Fibroblast of lung (primary cell): ENCODE measurements around the gene KRT71. TPM values are rescaled to one million over a fixed set of nuclear protein-coding genes. Genes with fewer than 3 reads are reported as not detected.

Experiments
- DNase-seq, 2 donors: peaks; one replicate each; pipeline versions ENCODE4 v3.0.0 to v3.0.0-alpha.2; 2010; ENCODE audit warnings: low read depth in 2 of 2
- H2AFZ ChIP-seq: 2 replicates; pipeline ENCODE4 v1.5.1; 2012; ENCODE audit warnings: low read length, control low read depth, inconsistent platforms
- H3K27ac ChIP-seq: 2 replicates; pipeline ENCODE4 v1.5.1; 2011; ENCODE audit warnings: low read length, control low read depth; ENCODE audit not compliant: insufficient read depth
- H3K27me3 ChIP-seq: 2 replicates; pipeline ENCODE4 v1.5.1; 2011; ENCODE audit warnings: mild to moderate bottlenecking, low read length; ENCODE audit not compliant: control insufficient read depth, insufficient read depth
- H3K36me3 ChIP-seq: 2 replicates; pipeline ENCODE4 v1.5.1; 2011; ENCODE audit warnings: low read length; ENCODE audit not compliant: control insufficient read depth, insufficient read depth
- H3K4me1 ChIP-seq: 2 replicates; pipeline ENCODE4 v1.5.1; 2011; ENCODE audit warnings: low read length; ENCODE audit not compliant: control insufficient read depth, insufficient read depth; ENCODE audit errors: extremely low read depth
- H3K4me2 ChIP-seq: 2 replicates; pipeline ENCODE4 v1.5.1; 2011; ENCODE audit warnings: low read length, control low read depth; ENCODE audit not compliant: insufficient read depth; ENCODE audit errors: extremely low read depth
- H3K4me3 ChIP-seq, 4 experiments: fragments of 200-600 bp in 1 of 4; sonication (generic) in 1 of 4; replicated peaks in 1 of 4; 2 replicates each; pipeline ENCODE4 v1.5.1; 2011 to 2016; ENCODE audit warnings: low read length in 4 of 4, low read depth in 3 of 4, mild to moderate bottlenecking in 3 of 4, control low read depth in 2 of 4, inconsistent platforms in 1 of 4, mixed read lengths in 1 of 4; ENCODE audit not compliant: insufficient read depth in 1 of 4; ENCODE audit errors: control extremely low read depth in 1 of 4
- H3K79me2 ChIP-seq: 2 replicates; pipeline ENCODE4 v1.5.1; 2012; ENCODE audit warnings: mild to moderate bottlenecking, low read length, inconsistent platforms; ENCODE audit not compliant: control insufficient read depth, insufficient read depth
- H3K9ac ChIP-seq: 2 replicates; pipeline ENCODE4 v1.5.1; 2011; ENCODE audit warnings: mild to moderate bottlenecking, low read length, control low read depth; ENCODE audit not compliant: insufficient read depth
- H3K9me3 ChIP-seq: 2 replicates; pipeline ENCODE4 v1.5.1; 2012; ENCODE audit warnings: low read depth, low read length; ENCODE audit not compliant: control insufficient read depth, insufficient read depth
- H4K20me1 ChIP-seq: 2 replicates; pipeline ENCODE4 v1.5.1; 2011; ENCODE audit warnings: low read length; ENCODE audit not compliant: control insufficient read depth, insufficient read depth; ENCODE audit errors: extremely low read depth
- EZH2 ChIP-seq: IDR thresholded peaks from 2 replicates; pipeline ENCODE4 v1.5.1; 2012; ENCODE audit warnings: low read length, control low read depth, mild to moderate bottlenecking; ENCODE audit errors: missing control alignments
- polyA plus RNA-seq, 2 donors: library from polyadenylated mRNA; depleted of rRNA in 1 of 2; stranded (reverse) in 1 of 2; unstranded in 1 of 2; fragments of >200 nt; gene quantifications; 2 replicates each; pipeline ENCODE4 v1.2.1, GENCODE V29; 2011 to 2012; ENCODE audit warnings: missing spikeins in 1 of 2
- total RNA-seq: library from RNA; depleted of rRNA; stranded (reverse); fragments of >200 nt; gene quantifications from 2 replicates; pipeline ENCODE4 v1.2.1, GENCODE V29; 2014
- TF ChIP-seq, protein P1 (sequence below), 2 donors: IDR thresholded peaks in 1 of 2; conservative IDR thresholded peaks in 1 of 2; 1 replicate in 1 of 2; 2 replicates in 1 of 2; pipeline ENCODE4 v1.5.1; 2011 to 2012; ENCODE audit warnings: low read length in 2 of 2, control low read depth in 1 of 2, inconsistent platforms in 1 of 2, low read depth in 1 of 2, mild to moderate bottlenecking in 1 of 2

The KRT71 gene
- total and polyA plus RNA-seq, 2 donors (not counting 1 experiment from before 2014, with no cell fraction given): not detected

DNA sequence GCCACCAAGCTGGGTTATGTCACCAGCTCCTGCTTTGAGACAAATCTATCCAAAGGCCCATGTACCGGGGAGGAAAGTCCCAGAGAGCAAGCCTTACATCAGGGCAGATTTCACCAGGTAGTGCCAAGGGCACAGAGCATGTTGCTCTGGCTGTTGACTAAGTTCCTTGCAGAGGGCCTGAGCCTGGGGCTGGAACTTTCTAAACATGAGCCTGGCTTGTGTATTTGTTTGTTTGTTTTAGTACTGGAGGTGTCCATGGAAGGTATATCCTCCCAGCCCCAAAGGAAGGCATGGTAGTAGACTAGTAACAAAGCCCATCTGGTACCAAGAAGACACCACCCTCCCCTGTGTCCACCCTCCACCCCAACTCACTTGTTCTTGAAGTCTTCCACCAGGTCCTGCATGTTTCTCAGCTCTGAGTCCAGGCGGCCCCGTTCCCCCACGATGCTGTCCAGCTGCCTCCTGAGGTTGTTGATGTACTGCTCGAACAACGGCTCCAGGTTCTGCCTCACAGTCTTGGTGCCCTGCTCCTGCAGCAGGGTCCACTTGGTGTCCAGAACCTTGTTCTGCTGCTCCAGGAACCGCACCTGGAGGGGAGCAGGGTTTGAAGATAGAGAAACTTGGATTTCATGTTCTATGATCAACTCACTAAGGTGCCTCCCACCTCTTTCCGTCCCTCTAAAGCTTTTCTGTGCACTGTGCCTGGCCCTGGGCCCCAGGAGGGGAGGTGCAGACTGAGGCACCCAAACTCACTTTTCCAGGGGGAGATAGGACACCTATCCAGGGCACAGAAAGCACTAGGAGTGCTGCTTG, 34.2 kb downstream of the KRT71 start:
- Histone ChIP-seq H3K9me3 (no peaks in the 10 kb centered on the region), H3K4me3 (no peak overlapping the region), H3K4me1 (no peaks in the 10 kb centered on the region), H3K36me3 (no peaks in the 10 kb centered on the region), H3K79me2 (no peaks in the 10 kb centered on the region), H3K9ac (no peak overlapping the region), H2AFZ (no peak overlapping the region), H4K20me1 (no peaks in the 10 kb centered on the region), H3K27ac (no peak overlapping the region), H3K4me2 (no peak overlapping the region), H3K27me3 (no peaks in the 10 kb centered on the region)
- TF ChIP-seq EZH2: no peak
- TF ChIP-seq, protein P1, sequence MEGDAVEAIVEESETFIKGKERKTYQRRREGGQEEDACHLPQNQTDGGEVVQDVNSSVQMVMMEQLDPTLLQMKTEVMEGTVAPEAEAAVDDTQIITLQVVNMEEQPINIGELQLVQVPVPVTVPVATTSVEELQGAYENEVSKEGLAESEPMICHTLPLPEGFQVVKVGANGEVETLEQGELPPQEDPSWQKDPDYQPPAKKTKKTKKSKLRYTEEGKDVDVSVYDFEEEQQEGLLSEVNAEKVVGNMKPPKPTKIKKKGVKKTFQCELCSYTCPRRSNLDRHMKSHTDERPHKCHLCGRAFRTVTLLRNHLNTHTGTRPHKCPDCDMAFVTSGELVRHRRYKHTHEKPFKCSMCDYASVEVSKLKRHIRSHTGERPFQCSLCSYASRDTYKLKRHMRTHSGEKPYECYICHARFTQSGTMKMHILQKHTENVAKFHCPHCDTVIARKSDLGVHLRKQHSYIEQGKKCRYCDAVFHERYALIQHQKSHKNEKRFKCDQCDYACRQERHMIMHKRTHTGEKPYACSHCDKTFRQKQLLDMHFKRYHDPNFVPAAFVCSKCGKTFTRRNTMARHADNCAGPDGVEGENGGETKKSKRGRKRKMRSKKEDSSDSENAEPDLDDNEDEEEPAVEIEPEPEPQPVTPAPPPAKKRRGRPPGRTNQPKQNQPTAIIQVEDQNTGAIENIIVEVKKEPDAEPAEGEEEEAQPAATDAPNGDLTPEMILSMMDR (conservative IDR thresholded peaks at IDR 0.05 in 1 of 2, IDR thresholded peaks at IDR 0.05 in 1 of 2; ENCODE audit: low read depth in 1 of 2, low read length in 2 of 2): no peak
- no peak for DNase-seq

DNA sequence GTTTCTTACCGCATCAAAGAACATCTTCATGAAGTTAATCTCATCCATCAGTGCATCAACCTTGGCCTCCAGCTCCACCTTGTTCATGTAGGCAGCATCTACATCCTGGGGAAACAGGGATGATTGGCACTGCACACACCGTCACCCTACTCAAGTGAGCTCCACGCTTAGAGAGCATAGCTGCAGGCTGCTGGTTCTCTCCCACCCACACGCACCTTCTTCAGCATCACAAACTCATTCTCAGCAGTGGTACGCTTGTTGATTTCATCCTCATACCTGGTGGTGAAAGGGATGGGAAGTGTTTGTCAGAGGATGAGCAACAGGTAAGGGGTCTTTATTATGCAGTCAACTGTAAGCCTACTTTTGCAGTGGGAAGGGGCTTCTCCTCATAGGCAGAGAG, 35.1 kb downstream of the KRT71 start:
- DNase-seq: no peak
- Histone ChIP-seq H3K9ac (no peak overlapping the region), H3K27me3 (no peaks in the 10 kb centered on the region), H2AFZ (no peak overlapping the region), H3K4me1 (no peaks in the 10 kb centered on the region), H3K36me3 (no peaks in the 10 kb centered on the region), H3K27ac (no peak overlapping the region), H3K9me3 (no peaks in the 10 kb centered on the region), H4K20me1 (no peaks in the 10 kb centered on the region), H3K4me2 (no peak overlapping the region), H3K79me2 (no peaks in the 10 kb centered on the region), H3K4me3 (no peak overlapping the region)
- TF ChIP-seq, protein P1 (conservative IDR thresholded peaks at IDR 0.05 in 1 of 2, IDR thresholded peaks at IDR 0.05 in 1 of 2; ENCODE audit: low read depth in 1 of 2, low read length in 2 of 2): no peak
- no peak for TF ChIP-seq EZH2

GRCh38 chr12:52517005-52517835, 35.7 kb downstream of the KRT71 start:
- Histone ChIP-seq H2AFZ (no peak overlapping the region), H3K36me3 (no peaks in the 10 kb centered on the region), H3K79me2 (no peaks in the 10 kb centered on the region), H3K4me2 (no peak overlapping the region), H3K27me3 (no peaks in the 10 kb centered on the region), H3K27ac (no peak overlapping the region), H4K20me1 (no peaks in the 10 kb centered on the region), H3K4me1 (no peaks in the 10 kb centered on the region), H3K9ac (no peak overlapping the region), H3K9me3 (no peaks in the 10 kb centered on the region), H3K4me3 (no peak overlapping the region)
- TF ChIP-seq EZH2: no peak
- TF ChIP-seq, protein P1 (conservative IDR thresholded peaks at IDR 0.05 in 1 of 2, IDR thresholded peaks at IDR 0.05 in 1 of 2; ENCODE audit: low read depth in 1 of 2, low read length in 2 of 2): no peak
- no peak for DNase-seq
